Adrenal gland (tissue), 12 donors: Measurements from ENCODE around the gene ST8SIA5. TPM values are rescaled to one million over a fixed set of nuclear protein-coding genes. Genes with fewer than 3 reads are reported as not detected.

Experiments
- DNase-seq, 7 donors: peaks; one replicate each; pipeline ENCODE4 v3.0.0-alpha.2; 2019 to 2020
- H3K27ac ChIP-seq, 5 donors: fragments of 200-600 bp; sonication (generic) in 4 of 5; 1 replicate in 3 of 5; 2 replicates in 2 of 5; pipeline versions ENCODE4 v1.5.1 to v1.8.0; 2016 to 2020; ENCODE audit warnings: mild to moderate bottlenecking in 1 of 5
- H3K27me3 ChIP-seq: fragments of 200-600 bp; 2 replicates; pipeline ENCODE4 v1.8.0; 2021
- H3K36me3 ChIP-seq, 2 donors: fragments of 200-600 bp; replicated peaks in 1 of 2; 1 replicate in 1 of 2; 2 replicates in 1 of 2; pipeline versions ENCODE4 v1.5.1 to v1.8.0; 2018 to 2022
- H3K4me1 ChIP-seq, 2 donors: fragments of 200-600 bp; replicated peaks in 1 of 2; 1 replicate in 1 of 2; 2 replicates in 1 of 2; pipeline versions ENCODE4 v1.5.1 to v1.8.0; 2018 to 2021
- H3K4me3 ChIP-seq, 4 donors: fragments of 200-600 bp; sonication (generic) in 3 of 4; one replicate each; pipeline ENCODE4 v1.5.1; 2016 to 2018
- H3K9me3 ChIP-seq, 3 donors: fragments of 200-600 bp; sonication (generic) in 1 of 3; replicated peaks in 1 of 3; 1 replicate in 2 of 3; 2 replicates in 1 of 3; pipeline versions ENCODE4 v1.5.1 to v1.8.0; 2016 to 2021
- POLR2A ChIP-seq, 2 donors: fragments of 450-650 bp; IDR thresholded peaks; one replicate each; pipeline ENCODE4 v1.6.1; 2017; ENCODE audit warnings: antibody characterized with exemption in 2 of 2, mild to moderate bottlenecking in 2 of 2, moderate library complexity in 1 of 2
- WGBS, 4 donors: extraction: QIAGEN DNeasy Blood & Tissue Kit in 2 of 4; methylation state at CpG; one replicate each; pipeline versions ENCODE4 v1.1.5 to v1.1.7; 2013 to 2017; 5-methylcytosine and 5-hydroxymethylcytosine counted together
- intact Hi-C, 2 donors: fragments of 100-400 bp; cut with DNase I; formaldehyde crosslinking; loops; one replicate each; pipeline versions ENCODE4 v1.14.1 to v1.15.0; 2022 to 2023
- polyA plus RNA-seq, 3 donors: library from polyadenylated mRNA; stranded (reverse); fragments of 200-250 nt in 2 of 3; fragments of 350-450 nt in 1 of 3; fragmentation: Illumina TruSeq in 1 of 3; extraction: RNeasy Lipid Tissue Mini Kit (QIAGEN cat#74804) in 1 of 3; gene quantifications; one replicate each; pipeline ENCODE4 v1.2.3, GENCODE V29; 2013 to 2014
- total RNA-seq, 9 donors: library from RNA; depleted of rRNA in 4 of 9; stranded (reverse); fragments of >200 nt in 4 of 9; fragments of 120-200 nt in 1 of 9; fragmentation: NEBNext Ultra II Directional in 1 of 9; extraction: Animal tissue kit (Norgen Biotek cat#: 25700) in 1 of 9; gene quantifications; one replicate each; pipeline versions ENCODE4 v1.1.0 to v1.2.4, GENCODE V29; 2013 to 2023
- TF ChIP-seq, protein P1 (sequence below), 6 experiments: fragments of 450-650 bp in 4 of 6; fragments of 200-600 bp in 2 of 6; sonication (generic) in 1 of 6; IDR thresholded peaks; 1 replicate in 5 of 6; 2 replicates in 1 of 6; pipeline versions ENCODE4 v1.5.1 to v1.8.0; 2016 to 2021; ENCODE audit warnings: antibody characterized with exemption in 6 of 6, mild to moderate bottlenecking in 2 of 6, moderate library complexity in 1 of 6
- donor health status: healthy with polysubstance abuse.
- donor health status: Bipolar disorder and iron deficiency.
- donor health status: DM: yes; HTN: yes; CAD: no.
- donor health status: DM: no; HTN: no; CAD: no.
- donor health status: DM: no; HTN: no; CAD: no.
- donor health status: DM: yes; HTN: yes; CAD: no.

Gene ST8SIA5
- total and polyA plus RNA-seq, 12 donors = 8.9 to 77.5 (median 23.9) TPM

GRCh38 chr18:46623541-46623940, 133.3 kb downstream of the ST8SIA5 start:
- peak in 3 of 7 donors; percentile 19 to 58 (median 19) for DNase-seq

DNA sequence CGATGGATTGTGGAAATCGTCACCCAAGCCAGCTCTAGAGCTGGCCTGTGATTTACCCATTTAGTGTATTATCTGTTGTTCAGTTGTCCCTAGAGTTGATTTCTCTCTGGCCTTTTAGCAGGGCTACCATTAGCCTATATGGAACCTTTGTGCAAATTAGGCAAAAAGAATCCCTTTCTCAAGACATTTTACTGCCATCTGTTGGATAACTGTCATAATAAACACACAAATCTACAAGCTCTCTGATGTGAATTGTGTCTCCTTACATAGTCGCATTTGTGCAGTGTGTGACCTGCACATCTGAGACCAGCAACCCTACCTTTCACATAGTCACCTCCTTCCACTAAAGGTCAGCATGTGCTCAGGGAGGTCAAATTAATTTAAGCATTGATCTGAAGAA, 133.9 kb downstream of the ST8SIA5 start:
- Histone ChIP-seq H3K36me3 (no peaks in the 10 kb centered on the region), H3K4me3 (no peak overlapping the region), H3K27ac (no peak overlapping the region), H3K27me3 (no peaks in the 10 kb centered on the region), H3K9me3 (no peaks in the 10 kb centered on the region), H3K4me1 (no peaks in the 10 kb centered on the region)
- intact Hi-C loops = no loop called here
- no peak for DNase-seq
- WGBS, 4 donors = 82 to 87% (median 84%) methylated on average over 3 of the region's 3 CpGs
- TF ChIP-seq, protein P1, sequence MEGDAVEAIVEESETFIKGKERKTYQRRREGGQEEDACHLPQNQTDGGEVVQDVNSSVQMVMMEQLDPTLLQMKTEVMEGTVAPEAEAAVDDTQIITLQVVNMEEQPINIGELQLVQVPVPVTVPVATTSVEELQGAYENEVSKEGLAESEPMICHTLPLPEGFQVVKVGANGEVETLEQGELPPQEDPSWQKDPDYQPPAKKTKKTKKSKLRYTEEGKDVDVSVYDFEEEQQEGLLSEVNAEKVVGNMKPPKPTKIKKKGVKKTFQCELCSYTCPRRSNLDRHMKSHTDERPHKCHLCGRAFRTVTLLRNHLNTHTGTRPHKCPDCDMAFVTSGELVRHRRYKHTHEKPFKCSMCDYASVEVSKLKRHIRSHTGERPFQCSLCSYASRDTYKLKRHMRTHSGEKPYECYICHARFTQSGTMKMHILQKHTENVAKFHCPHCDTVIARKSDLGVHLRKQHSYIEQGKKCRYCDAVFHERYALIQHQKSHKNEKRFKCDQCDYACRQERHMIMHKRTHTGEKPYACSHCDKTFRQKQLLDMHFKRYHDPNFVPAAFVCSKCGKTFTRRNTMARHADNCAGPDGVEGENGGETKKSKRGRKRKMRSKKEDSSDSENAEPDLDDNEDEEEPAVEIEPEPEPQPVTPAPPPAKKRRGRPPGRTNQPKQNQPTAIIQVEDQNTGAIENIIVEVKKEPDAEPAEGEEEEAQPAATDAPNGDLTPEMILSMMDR (IDR thresholded peaks at IDR 0.05) = peak in 2 of 6 experiments; percentile 25 to 27
- TF ChIP-seq POLR2A (IDR thresholded peaks at IDR 0.05) = no peak

More at GRCh38 chr18:46623541-46623940, 133.3 kb downstream of the ST8SIA5 start:
- Histone ChIP-seq H3K27ac (no peak overlapping the region), H3K9me3 (no peaks in the 10 kb centered on the region), H3K36me3 (no peaks in the 10 kb centered on the region), H3K4me3 (no peak overlapping the region), H3K27me3 (no peaks in the 10 kb centered on the region), H3K4me1 (no peaks in the 10 kb centered on the region)
- intact Hi-C loops = no loop called here
- 48 to 79% (median 54%) methylated on average over 5 to 10 of the region's 10 CpGs for WGBS, 4 donors
- TF ChIP-seq, protein P1 (IDR thresholded peaks at IDR 0.05) = no peak
- no peak for TF ChIP-seq POLR2A (IDR thresholded peaks at IDR 0.05)

DNA sequence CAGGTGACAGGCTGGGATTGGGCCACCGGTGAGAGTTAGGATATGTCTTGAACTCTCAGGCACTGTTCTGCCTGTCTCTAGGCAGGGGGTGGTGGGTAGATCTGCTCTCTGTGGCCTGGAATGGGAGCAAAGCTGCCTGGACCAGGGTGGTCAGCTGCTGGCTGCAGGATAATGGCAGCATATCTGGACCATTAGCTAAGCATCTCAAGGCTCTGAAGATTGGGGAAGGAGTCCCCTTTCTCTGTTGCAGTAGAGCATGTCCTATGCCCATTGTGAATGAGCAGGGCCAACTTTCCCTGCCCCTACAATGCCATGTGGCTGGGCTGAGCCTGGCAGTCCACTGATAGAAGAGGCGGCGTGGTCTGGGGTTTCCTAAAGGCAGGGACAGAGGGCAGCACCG, 134.4 kb downstream of the ST8SIA5 start:
- H3K36me3 ChIP-seq = no peaks in the 10 kb centered on the region
- H3K27ac ChIP-seq = no peak overlapping the region
- no peak for DNase-seq
- no peak for TF ChIP-seq POLR2A (IDR thresholded peaks at IDR 0.05)
- TF ChIP-seq, protein P1 (IDR thresholded peaks at IDR 0.05) = no peak
- H3K4me1 ChIP-seq = no peaks in the 10 kb centered on the region
- intact Hi-C loops = no loop called here
- H3K27me3 ChIP-seq = no peaks in the 10 kb centered on the region
- WGBS, 4 donors = 95 to 100% (median 97%) methylated on average over 4 of the region's 4 CpGs
- no peaks in the 10 kb centered on the region for H3K9me3 ChIP-seq
- no peak overlapping the region for H3K4me3 ChIP-seq

- Histone ChIP-seq H3K27ac (peak overlapping the region in 1 of 5 donors; percentile 11), H3K4me1 (no peaks in the 10 kb centered on the region), H3K9me3 (no peaks in the 10 kb centered on the region), H3K27me3 (no peaks in the 10 kb centered on the region), H3K36me3 (no peaks in the 10 kb centered on the region), H3K4me3 (no peak overlapping the region)
- no peak for DNase-seq
- 66 to 72% (median 71%) methylated on average over 2 of the region's 2 CpGs for WGBS, 4 donors
- TF ChIP-seq POLR2A (IDR thresholded peaks at IDR 0.05) = no peak
- TF ChIP-seq, protein P1 (IDR thresholded peaks at IDR 0.05) = no peak
- intact Hi-C loops = no loop called here
These were observed 135.0 kb downstream of the ST8SIA5 start for GRCh38 chr18:46621871-46622270.
